ENCODE results near the gene WDFY2. TPM values are rescaled to one million over a fixed set of nuclear protein-coding genes. Genes with fewer than 3 reads are reported as not detected.
A peak's percentile ranks its signal among the peaks of the same experiment; 100 is the strongest.

The WDFY2 gene
- polyA plus RNA-seq, 3 donors, result 6.5 to 40.1 (median 9.1) TPM

DNA sequence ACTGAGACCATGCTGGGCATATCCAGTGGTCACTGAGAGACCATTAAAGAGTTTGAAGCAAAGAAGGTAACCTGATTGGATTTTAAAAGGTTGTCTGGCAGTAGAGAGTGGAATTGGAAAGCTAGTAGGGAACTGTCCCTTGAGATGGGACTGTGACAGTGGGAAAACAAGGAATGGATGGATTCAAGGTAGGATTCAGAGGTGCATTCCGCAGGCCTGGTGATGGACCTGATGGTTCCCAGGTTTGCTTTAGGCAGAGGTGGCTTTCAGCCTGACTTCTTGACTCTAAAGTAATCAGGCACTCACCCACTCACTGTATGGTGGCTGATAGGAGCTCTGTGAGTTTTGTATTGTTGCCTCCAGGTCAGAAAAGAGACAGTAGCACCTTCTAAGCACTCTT lies 146.7 kb downstream of the WDFY2 start:
- peaks cover 11% of the 10 kb centered on the region for H3K4me1 Mint-ChIP-seq

DNA sequence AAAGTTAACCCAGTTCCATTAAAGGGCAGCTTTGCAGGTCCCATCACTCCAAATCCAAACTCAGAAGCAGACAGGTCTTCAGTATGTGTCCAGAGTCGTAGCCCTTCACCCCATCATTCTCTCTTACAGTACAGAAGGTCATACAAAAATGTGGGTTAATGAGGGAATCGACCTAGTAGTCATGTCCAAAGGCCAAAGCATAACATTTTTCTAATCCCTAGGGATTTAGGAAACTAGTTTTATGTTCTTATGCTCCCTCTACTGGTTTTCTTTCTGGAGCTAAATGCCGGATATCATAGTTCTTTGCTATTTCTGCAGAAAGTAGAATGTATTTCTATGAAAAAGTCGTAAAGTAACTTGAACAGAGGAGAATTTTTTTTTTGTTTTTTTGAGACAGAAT lies 147.5 kb downstream of the WDFY2 start:
- Histone ChIP-seq H3K27ac (ENCODE audit: low read depth in 1 of 2, low read length in 2 of 2) (peak overlapping the region in 1 of 2 donors; percentile 46), H4K20me1 (ENCODE audit: insufficient read depth, low read length) (peaks cover 44% of the 10 kb centered on the region), H3K4me2 (replicated peaks; ENCODE audit: extremely low read depth, low read length, poor library complexity, severe bottlenecking) (no peak overlapping the region), H3K4me3 (replicated peaks in 1 of 3; ENCODE audit: low read depth in 2 of 3, low read length in 3 of 3) (no peak overlapping the region), H3K79me2 (ENCODE audit: insufficient read depth, low read length) (peaks cover 38% of the 10 kb centered on the region), H3K36me3 (replicated peaks in 1 of 2; ENCODE audit: control insufficient read depth in 1 of 2, insufficient read depth in 2 of 2, low read length in 2 of 2) (peaks cover 50 to 93% of the 10 kb centered on the region in 2 donors), H3K27me3 (ENCODE audit: control insufficient read depth in 2 of 2, insufficient read depth in 2 of 2, low read length in 2 of 2) (no peaks in the 10 kb centered on the region), H3K9ac (ENCODE audit: insufficient read depth, low read length, poor library complexity, severe bottlenecking) (no peak overlapping the region), H3K9me3 (replicated peaks in 1 of 2; ENCODE audit: control insufficient read depth in 1 of 2, insufficient read depth in 1 of 2, low read length in 2 of 2) (no peaks in the 10 kb centered on the region), H2AFZ (ENCODE audit: insufficient read depth, low read depth, low read length, poor library complexity, severe bottlenecking) (no peak overlapping the region), H3K4me1 (ENCODE audit: control insufficient read depth in 1 of 2, insufficient read depth in 2 of 2, low read length in 2 of 2) (peaks cover 19 to 23% of the 10 kb centered on the region in 2 donors)
- Mint-ChIP-seq H3K9me3 (no peaks in the 10 kb centered on the region), H3K4me3 (no peak overlapping the region), H3K27ac (peak overlapping the region in 1 of 7 donors; percentile 11), H3K36me3 (peaks cover 30 to 45% of the 10 kb centered on the region in 2 donors), H3K4me1 (peaks cover 11% of the 10 kb centered on the region), H3K27me3 (ENCODE audit: low read depth in 3 of 3) (no peaks in the 10 kb centered on the region)
- DNase-seq, result no peak
- TF ChIP-seq, protein P1, sequence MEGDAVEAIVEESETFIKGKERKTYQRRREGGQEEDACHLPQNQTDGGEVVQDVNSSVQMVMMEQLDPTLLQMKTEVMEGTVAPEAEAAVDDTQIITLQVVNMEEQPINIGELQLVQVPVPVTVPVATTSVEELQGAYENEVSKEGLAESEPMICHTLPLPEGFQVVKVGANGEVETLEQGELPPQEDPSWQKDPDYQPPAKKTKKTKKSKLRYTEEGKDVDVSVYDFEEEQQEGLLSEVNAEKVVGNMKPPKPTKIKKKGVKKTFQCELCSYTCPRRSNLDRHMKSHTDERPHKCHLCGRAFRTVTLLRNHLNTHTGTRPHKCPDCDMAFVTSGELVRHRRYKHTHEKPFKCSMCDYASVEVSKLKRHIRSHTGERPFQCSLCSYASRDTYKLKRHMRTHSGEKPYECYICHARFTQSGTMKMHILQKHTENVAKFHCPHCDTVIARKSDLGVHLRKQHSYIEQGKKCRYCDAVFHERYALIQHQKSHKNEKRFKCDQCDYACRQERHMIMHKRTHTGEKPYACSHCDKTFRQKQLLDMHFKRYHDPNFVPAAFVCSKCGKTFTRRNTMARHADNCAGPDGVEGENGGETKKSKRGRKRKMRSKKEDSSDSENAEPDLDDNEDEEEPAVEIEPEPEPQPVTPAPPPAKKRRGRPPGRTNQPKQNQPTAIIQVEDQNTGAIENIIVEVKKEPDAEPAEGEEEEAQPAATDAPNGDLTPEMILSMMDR (IDR thresholded peaks at IDR 0.05), result no peak
- intact Hi-C loops (cut with micrococcal nuclease), result loop anchor here in 1 of 2 donors (10.0 kb wide), 1 partner anchor 147 kb away; the partner anchor contains the start of gene WDFY2
- no CpG with 5 or more reads among the region's 4 CpGs for WGBS (ENCODE audit: insufficient coverage)

More for the DNA sequence above, 146.7 kb downstream of the WDFY2 start:
- 100% methylated on average over 1 of the region's 1 CpG for WGBS (ENCODE audit: insufficient coverage)
- intact Hi-C loops (cut with micrococcal nuclease), result loop anchor here in 1 of 2 donors (10.0 kb wide), 1 partner anchor 146 kb away; the partner anchor contains the start of gene WDFY2
- peaks cover 19 to 23% of the 10 kb centered on the region in 2 donors for H3K4me1 ChIP-seq (ENCODE audit: control insufficient read depth in 1 of 2, insufficient read depth in 2 of 2, low read length in 2 of 2)
- H3K4me3 ChIP-seq (replicated peaks in 1 of 3; ENCODE audit: low read depth in 2 of 3, low read length in 3 of 3), result no peak overlapping the region
- DNase-seq, result no peak
- TF ChIP-seq, protein P1 (IDR thresholded peaks at IDR 0.05), result no peak
- H3K79me2 ChIP-seq (ENCODE audit: insufficient read depth, low read length), result peaks cover 45% of the 10 kb centered on the region
- peak overlapping the region in 1 of 2 donors; percentile 46 for H3K27ac ChIP-seq (ENCODE audit: low read depth in 1 of 2, low read length in 2 of 2)
- no peak overlapping the region for H2AFZ ChIP-seq (ENCODE audit: insufficient read depth, low read depth, low read length, poor library complexity, severe bottlenecking)
- no peaks in the 10 kb centered on the region for H3K27me3 ChIP-seq (ENCODE audit: control insufficient read depth in 2 of 2, insufficient read depth in 2 of 2, low read length in 2 of 2)
- Mint-ChIP-seq H3K36me3 (peaks cover 32 to 43% of the 10 kb centered on the region in 2 donors), H3K9me3 (no peaks in the 10 kb centered on the region), H3K27me3 (ENCODE audit: low read depth in 3 of 3) (no peaks in the 10 kb centered on the region), H3K4me3 (no peak overlapping the region), H3K27ac (no peak overlapping the region)
- H4K20me1 ChIP-seq (ENCODE audit: insufficient read depth, low read length), result peaks cover 43% of the 10 kb centered on the region
- H3K36me3 ChIP-seq (replicated peaks in 1 of 2; ENCODE audit: control insufficient read depth in 1 of 2, insufficient read depth in 2 of 2, low read length in 2 of 2), result peaks cover 55 to 93% of the 10 kb centered on the region in 2 donors
- no peak overlapping the region for H3K9ac ChIP-seq (ENCODE audit: insufficient read depth, low read length, poor library complexity, severe bottlenecking)
- no peaks in the 10 kb centered on the region for H3K9me3 ChIP-seq (replicated peaks in 1 of 2; ENCODE audit: control insufficient read depth in 1 of 2, insufficient read depth in 1 of 2, low read length in 2 of 2)
- no peak overlapping the region for H3K4me2 ChIP-seq (replicated peaks; ENCODE audit: extremely low read depth, low read length, poor library complexity, severe bottlenecking)
